Stimulated activated CD4-positive, alpha-beta T cell treated with anti-CD3 and anti-CD28 coated beads, Interleukin-2, amount 100 ng/mL, for 48 hours (primary cell): ENCODE results near the gene CLCNKA.
A peak's percentile ranks its signal among the peaks of the same experiment; 100 is the strongest.

Experiments
- DNase-seq, 2 donors: peaks; one replicate each; pipeline ENCODE4 v3.0.0-alpha.2; 2020

The CLCNKA gene

DNA sequence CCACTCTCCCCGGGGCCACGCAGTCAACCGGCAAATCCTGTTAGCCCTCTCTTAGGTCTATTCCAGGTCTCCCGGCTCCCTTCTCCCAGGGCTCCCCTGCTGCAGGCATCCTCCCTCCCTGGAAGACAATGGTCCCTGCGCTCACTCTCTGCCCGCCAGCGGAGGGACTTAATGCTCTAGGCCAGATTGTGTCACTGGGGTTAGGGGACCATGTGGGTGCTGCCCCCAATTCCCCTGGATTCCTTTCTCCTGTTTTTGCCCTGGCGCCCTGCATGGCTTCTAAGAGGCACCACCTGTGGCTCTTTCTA, 43.4 kb downstream of the CLCNKA start:
- DNase-seq = no peak

DNA sequence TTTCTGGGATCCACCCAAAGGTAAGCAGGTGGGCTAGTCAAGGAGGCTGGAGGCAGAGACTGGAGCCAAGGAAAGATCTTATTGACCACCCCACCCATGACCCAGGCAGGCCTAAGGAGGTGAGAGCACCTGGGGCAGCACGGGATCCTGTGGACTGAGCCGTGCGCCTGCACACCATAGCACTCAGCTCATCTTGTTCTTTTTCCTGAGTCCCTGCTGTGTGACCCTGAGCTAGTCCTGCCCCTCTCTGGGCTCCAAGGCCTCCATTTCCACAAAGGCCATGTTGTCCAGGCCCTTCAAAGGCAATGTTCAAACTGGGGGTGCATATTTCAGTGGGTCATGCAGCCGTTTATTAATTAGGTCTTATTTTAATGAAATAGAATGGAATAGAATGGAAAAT, 44.4 kb downstream of the CLCNKA start:
- no peak for DNase-seq

GRCh38 chr1:16067127-16067768, 45.4 kb downstream of the CLCNKA start:
- no peak for DNase-seq

DNA sequence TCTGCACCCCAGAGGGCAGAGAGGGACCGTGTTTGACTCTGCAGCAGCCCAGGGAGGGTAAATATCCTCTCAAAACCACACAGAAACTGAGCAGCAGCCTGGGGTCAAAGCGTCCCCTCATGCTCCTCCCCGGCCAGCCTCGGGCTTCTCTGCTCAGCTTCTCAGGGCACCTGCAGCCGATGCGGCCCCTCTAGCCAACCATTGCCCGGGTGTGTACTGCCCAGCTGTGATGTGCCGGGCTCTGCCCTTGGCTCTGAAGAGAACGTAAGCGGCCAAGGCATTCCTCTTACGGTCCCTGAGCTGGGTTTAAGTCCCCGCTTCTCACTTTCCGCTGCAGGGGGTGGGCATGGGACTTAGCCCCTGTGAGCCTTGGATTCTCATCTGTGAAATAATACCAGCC, 46.1 kb downstream of the CLCNKA start:
- DNase-seq = no peak

GRCh38 chr1:16068356-16069270, 46.8 kb downstream of the CLCNKA start:
- DNase-seq = no peak

DNA sequence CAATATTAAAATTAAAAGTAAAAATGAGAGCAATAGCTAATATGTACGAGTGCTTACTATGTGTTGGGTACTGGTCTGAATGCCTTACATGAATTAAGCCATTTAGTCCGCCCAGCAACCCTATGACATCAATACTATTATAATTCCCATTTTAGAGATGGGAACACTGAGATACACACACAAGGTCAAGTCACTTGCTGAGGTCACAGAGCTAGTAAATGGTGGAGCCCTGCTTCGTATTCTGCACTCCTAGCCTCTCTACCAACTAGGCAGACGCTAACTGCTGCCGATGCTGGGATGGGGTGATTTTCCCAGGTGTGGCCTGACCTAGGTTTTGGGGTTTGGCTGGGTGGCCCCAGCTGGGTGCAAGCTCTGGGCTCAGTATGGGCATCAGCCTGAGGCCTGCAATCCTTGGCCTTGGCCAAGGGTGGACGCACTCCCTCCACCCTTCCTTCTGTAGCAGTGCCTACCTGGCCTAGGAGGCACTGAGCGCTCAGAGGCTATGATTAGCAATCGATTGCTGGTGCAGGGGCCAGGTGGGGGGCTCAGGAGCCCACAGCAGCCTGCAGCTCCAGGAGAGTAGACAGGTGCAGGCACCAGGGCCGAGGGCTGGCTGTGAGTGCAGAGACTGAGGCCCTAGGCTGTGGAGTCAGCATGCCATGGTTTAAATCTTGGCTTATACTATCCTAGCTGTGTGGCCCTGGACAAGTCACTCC, 49.0 kb downstream of the CLCNKA start:
- no peak for DNase-seq

GRCh38 chr1:16071614-16072013, 49.8 kb downstream of the CLCNKA start:
- DNase-seq = no peak

DNA sequence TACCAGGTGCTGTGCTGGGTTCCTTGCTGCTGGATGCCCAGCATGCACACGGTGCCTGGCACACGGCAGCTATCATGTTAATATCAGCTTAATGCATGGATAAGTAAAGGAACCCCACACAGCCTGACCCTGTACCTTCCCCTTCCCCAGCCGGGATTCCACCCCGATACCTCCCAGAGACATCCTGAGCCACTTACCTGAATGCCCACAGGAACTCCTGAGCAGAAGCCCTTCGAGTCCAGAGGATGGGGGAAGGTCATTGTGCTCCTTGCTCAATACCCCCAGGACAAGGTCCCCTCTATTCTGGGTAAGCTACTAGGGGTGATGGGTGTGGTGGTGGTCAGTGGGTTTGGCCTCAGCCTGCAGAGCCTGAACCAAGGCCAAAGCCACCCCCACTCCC, 50.3 kb downstream of the CLCNKA start:
- no peak for DNase-seq

DNA sequence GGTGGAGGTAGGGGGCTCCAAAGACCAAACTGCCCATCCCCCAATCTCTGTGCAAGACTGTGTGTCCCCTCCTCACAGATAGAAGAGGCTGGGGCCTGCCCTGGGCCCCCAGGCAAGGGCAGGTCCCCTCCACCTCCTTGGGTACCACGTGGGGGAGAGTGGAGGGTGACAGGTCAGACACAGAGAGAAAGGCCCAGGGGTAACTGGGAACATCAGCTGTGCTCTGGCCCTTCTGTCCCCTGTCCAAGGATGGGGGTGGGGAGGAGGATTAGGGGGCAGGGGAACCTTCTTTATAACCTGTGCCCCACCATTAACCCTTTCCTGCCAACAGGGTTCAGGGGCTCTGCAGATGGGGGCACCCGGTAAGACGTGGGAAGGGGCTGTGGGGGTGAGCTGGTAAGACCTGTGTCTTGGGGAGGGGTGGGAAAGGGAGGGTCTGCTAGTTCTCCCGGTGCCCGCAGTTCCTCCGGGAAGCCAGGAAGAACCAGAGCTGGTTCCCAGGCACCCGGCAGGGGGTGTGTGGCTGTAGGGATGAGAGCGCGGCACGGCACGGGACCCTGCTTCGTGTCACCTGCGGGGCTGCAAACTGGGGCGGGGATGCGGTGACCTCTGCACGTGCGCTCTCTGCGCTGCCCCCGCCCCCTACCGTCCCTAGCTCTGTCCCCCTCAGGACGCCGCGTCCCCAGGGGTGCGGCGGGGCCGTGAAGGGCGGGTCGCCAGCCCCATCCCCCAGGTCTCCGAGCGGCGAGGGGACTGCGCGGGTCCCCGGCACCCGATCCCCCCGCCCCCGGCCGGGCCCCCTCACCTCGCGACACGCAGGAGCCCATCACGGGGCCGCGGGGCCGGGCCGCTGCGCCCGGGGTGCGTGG, 51.0 kb downstream of the CLCNKA start:
- no peak for DNase-seq

DNA sequence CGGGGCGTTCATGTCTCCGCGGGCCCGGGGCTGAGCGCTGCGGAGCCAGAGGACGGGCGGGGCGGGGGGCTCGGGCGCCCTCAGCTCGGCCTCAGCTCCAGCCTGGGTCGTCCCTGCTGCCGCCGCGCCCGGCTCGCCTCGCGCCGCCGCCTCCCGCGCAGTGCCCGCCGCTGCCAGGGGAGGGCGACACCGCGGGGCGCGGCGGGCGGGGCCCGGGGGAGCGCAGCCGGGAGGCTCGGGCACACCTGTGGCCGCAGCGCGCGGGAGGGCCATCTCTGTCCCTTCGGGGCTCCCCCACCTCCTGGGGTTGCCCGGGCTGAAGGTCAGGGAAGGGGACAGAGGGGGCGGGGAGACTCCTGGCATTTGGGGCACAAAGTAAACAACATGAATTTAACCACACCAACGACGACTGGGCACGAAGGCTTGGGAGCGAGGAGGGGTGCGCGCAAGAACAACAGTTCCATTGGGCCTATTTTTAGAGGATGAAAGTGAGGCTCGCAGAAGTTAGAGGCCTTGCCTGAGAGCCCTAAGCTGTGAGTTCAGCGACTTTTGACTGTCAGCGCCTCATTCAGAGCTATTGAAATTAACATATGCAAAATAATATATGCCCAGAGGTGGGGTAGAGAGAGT, 51.8 kb downstream of the CLCNKA start, which contains the start of gene FAM131C:
Gene FAM131C, minus strand, starts transcription at position 162 of the 630 bp plus-strand sequence. CDS start 209 bp downstream, outside the sequence.
- DNase-seq = peak; percentile 27 to 51

DNA sequence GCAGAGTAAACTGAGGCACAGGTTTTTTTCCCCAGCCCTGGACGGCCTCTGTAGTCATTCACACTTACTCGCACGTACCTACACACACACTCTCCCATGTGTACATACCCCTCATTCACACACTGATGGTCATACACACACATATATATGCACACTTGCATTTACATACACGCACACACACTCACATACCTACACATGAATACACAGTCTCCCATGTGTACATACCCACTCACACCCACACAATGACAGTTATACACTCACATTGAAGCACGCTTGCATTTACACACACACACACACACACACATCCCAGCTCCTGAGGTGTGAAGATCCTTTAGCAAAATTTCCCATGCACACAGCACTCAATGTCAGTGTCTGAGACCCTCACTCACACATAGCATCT, 52.4 kb downstream of the CLCNKA start:
- no peak for DNase-seq

DNA sequence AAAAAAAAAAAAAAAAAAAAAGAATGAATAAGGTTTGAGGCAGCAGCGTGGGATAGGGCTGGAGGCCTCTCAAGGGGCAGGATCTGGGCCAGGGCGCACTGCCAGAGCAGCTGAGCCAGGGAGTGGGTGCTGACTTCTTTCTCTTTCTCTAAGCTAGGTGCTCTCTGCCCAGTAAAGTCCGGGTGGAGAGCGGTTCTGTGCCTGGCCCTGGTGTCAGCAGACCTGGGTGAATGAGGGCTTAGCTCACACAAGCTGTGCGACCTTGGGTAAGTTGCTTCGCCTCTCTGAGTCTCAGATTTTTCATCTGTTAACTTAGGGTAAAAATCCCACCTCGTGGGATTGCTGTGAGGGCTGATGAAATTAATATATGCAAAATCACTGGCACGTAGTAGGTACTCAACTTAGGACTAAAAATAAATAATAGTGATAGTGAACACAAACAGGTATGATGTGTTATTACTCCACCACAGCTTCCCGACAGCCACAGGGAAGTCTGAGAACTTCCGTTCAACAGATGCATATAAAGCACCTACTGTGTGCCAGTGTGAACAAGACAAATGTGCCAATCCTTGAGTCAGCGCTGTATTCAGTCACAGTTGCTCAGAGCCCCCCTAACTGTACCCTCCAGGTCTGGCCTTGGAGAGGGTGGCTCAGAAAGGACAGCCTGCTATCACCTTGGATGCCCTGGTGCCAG, 53.6 kb downstream of the CLCNKA start:
- no peak for DNase-seq

DNA sequence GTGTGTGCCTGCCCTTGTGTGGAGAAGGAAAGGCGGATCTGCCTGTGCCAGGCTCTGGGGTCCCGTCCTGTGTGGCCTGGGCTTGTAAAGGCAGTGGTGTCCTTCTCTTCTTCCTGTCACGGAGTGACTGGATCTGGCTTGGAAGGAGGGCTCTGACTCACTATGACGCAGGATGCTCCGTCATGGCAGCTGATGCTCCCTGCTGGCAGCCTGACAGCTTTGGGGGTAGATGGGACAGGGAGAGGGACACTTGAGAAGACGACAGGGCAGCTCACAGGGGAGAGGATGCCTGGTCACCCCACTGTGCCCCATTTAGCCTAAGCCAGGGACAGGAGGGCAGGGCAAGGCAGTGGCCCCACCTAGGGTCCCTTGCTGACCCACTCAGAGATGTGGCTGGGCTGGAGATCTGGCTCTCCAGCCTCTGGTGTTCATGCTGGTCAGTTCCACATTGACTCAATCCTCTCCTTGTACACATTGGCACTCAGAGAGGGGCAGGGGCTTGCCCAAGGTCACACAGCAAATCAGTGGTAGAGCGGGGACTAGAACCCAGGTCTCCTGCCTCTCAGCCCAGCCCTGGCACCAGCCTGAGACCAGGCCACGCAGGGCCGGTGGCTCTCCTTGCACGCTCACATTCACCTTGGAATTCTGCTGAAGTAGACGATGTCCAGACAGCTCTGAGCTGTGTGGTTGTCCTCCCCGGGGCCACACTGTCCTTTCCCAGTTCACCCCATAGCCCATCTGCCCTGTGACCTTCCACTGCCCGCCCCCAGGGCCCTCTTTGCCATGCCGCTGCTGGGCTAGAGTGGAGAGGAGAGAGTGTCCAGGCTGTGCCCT, 54.4 kb downstream of the CLCNKA start:
- no peak for DNase-seq

DNA sequence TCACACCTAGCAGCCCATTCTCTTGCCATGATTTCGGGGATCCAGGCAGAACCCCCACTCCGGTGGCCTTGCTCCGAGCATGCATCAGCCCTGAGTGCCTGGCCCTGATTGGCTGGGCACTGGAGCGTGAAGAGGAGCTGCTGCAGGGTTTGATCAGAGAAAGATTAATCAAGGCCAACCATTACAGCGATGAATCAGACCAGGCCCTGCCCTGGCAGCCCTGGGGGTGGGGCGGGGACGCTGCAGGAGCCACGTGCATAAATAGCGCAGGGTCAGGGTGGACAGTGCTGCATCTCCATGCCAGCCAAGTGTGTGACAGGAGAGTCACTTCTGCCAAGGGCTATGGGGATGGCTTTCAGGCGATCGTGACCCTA, 55.0 kb downstream of the CLCNKA start:
- DNase-seq = no peak

DNA sequence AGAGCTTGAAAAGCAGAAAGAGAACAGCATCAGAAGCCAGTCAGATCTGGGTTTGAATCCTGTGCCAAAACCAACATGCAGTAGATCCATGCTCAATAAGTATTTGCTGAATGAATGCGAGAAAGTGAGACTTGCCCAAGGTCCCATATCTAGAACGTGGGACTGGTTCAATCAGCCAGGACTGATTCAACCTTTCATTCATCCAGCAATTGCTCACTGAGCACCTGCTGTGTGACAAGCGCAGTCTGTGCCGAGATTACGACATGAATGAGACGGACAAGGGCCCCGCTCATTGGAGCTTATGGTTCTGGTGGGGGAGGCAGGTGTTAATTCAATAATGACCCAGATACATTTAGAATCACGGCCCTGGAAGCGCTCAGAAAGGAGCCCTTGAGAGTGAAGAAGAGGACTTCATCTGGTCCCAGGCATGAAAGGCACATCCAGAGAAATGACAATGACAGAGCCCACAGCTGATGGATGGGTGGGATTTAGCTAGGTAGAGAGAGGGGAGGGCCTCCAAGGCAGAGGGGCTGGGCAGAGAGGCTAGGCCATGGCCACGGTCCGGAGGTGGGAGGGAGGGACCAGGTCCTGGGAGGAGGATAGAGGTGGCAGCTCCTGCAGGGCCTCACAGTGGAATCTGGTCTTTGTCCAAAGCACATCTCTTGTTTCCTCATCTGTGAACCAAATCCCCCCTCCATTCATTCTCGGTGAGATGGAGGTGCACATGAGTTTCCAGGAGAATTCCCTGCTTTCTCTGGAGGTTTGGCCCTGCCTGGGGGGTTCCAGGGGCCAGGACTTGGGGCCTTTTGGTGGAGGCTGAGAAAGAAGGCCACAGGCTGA, 55.8 kb downstream of the CLCNKA start:
- DNase-seq = no peak

- DNase-seq = peak; percentile 70 to 71
These were observed 57.3 kb downstream of the CLCNKA start for GRCh38 chr1:16078925-16079656.

- DNase-seq = no peak
These were observed 58.8 kb downstream of the CLCNKA start for GRCh38 chr1:16080422-16081150.

DNA sequence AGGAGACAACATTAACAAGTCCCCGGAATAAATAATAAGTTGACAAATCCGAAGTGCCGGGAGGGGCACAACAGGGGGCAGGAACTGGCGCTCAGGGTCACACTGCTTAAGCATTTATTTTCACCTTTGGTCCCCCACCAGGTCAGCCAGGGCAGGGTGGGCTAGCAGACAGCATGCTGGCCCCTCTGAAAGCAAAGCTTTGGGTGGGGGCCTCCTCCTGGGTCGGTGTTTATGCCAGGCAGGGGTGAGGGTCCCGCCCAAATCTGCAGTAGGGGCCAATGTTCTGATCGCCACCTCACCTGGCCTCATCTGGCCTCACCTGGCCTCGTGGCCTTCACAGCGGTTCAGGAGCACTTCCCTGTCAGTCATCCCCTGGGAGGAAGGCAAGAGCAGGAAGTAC, 59.8 kb downstream of the CLCNKA start:
- DNase-seq = no peak
